ENCODE data around the gene ZCCHC14.

ZCCHC14 gene

GRCh38 chr16:87477209-87477981, 15.4 kb downstream of the ZCCHC14 start:
- DNase-seq (ENCODE audit: low read depth): peak; percentile 66

- DNase-seq (ENCODE audit: low read depth): no peak
Measured at GRCh38 chr16:87474566-87474996, 18.2 kb downstream of the ZCCHC14 start.

GRCh38 chr16:87474017-87474416, 18.8 kb downstream of the ZCCHC14 start:
- DNase-seq (ENCODE audit: low read depth): no peak

GRCh38 chr16:87472935-87473334, 19.9 kb downstream of the ZCCHC14 start:
- no peak for DNase-seq (ENCODE audit: low read depth)

GRCh38 chr16:87472142-87472778, 20.6 kb downstream of the ZCCHC14 start:
- no peak for DNase-seq (ENCODE audit: low read depth)

DNA sequence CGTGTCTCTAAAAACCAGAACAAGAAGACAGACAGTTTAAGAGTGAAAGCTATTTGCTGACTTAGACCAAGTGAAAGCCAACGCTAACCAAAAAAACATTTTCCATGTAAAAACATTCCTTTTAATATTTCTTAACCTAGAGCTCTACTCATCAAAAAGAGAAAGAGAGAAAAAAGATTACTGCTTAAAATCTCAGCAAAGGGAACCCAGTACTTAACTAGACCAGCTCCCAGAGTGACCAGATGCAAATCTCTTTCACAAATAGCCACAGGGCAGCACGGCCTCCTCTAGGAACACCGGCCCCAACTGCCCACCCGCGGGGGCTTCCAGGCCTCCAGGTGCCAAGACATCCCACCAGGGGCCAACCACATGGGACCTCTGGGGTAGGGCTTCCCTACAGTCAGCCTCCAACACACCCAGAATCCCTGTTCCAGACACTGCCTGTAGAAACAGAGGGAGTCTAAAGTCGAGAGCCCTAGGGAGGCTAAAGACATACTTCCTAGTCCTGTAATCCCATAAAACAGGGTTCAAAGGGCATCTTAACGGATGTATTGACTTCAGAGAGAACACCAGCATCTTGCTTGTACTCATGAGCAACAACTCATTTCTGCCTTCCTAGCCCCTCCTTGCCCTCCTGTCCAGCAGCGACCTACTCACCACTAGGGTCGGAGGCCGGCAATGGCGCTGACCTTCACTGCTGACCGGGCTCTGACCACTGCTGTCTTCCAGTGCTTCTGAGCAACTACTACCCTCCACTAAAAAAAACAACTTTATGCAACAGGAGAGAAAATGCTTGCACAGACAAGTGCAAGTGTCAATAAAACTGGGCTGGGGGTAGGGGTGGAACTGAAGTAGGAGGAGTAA, 21.3 kb downstream of the ZCCHC14 start:
- no peak for DNase-seq (ENCODE audit: low read depth)

- DNase-seq (ENCODE audit: low read depth): peak; percentile 26
Measured at GRCh38 chr16:87470332-87470731, 22.5 kb downstream of the ZCCHC14 start.

GRCh38 chr16:87469169-87469568, 23.7 kb downstream of the ZCCHC14 start:
- DNase-seq (ENCODE audit: low read depth): no peak

GRCh38 chr16:87468550-87468949, 24.3 kb downstream of the ZCCHC14 start:
- DNase-seq (ENCODE audit: low read depth): no peak

DNA sequence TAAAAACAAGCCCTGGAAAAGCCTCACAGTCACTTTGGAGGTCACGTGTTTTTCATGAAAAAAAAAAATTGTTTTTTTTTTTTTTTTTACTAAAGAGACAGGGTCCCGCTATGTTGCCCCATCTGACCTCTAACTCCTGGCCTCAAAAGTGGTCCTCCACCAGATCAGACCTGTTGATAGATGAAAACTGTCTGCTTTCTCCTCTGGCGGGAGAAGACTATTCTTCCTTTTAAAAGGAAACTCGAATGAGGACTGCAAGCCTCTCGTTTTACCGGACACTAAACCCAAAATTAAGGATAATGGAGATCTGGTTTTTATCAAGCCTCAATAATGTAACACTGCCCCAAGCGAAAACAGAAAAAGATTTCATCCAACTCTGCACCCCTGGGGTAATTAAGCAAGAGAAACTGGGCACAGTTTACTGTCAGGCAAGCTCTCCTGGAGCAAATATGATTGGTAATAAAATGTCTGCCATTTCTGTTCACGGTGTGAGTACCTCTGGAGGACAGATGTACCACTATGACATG, 25.8 kb downstream of the ZCCHC14 start:
- no peak for DNase-seq (ENCODE audit: low read depth)

DNA sequence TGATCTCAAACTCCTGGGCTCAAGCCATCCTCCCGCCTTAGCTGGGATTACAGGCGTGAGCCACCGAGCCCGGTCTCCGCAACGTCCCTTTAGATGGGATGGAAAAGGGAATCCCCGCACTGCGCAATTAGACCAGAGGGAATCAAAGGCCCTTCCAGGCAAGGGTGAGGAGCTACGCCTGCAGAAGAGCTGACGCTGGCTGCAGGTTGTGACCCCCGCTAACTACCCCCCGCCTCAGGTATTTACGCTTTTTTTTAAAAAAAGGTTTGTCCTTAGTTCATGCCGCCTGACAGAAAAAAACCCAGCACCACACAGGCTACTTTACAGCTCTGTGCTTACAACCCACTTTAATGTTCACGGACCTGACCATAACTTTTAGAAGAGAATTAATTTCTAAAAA, 26.9 kb downstream of the ZCCHC14 start:
- DNase-seq (ENCODE audit: low read depth): no peak

GRCh38 chr16:87465306-87465705, 27.5 kb downstream of the ZCCHC14 start:
- DNase-seq (ENCODE audit: low read depth): peak; percentile 83

- peak; percentile 92 for DNase-seq (ENCODE audit: low read depth)
Measured at GRCh38 chr16:87464691-87465300, 28.0 kb downstream of the ZCCHC14 start.

DNA sequence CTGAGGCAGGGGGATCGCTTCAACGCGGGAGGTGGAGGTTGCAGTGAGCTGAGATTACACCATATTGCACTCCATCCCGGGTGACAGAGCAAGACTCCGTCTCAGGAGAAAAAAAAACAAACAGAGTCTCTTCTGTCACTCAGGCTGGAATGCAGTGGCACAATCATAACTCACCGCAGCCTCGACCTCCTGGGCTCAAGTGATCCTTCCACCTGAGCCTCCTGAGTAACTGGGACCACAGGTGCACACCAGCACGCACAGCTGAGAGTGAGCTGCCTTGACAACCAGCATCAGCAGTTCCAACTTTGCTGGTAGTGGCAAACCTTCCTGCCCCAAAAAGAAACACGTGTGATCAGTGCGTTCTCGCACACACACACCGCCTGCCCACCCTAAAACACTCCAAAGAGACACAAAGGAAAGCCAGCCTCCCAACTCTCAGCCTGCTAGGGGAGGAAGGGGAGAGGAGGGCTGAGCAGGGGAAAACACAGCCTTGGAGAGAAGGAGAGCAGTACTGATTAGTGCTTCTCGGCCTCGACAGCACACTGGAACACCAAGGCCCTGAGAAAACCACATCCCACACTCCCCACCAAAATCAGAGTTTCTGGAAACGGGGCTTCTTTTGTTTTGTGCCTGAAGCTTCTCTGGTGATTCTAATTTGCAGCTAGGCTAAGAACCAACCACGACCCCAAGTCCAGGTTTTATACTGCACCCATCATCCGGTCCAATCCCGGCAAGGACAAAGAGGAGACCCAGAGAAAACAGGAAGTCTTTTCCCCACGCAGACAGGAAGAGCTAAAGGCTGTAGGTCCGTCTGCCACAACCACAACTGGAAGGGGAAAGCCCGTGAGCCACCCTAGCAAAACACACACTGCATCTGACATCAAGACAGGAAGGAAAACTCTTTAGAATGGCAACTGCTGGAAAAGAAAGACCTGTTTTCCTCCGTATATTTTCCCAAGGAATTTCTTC, 28.8 kb downstream of the ZCCHC14 start:
- DNase-seq (ENCODE audit: low read depth): peak; percentile 85

DNA sequence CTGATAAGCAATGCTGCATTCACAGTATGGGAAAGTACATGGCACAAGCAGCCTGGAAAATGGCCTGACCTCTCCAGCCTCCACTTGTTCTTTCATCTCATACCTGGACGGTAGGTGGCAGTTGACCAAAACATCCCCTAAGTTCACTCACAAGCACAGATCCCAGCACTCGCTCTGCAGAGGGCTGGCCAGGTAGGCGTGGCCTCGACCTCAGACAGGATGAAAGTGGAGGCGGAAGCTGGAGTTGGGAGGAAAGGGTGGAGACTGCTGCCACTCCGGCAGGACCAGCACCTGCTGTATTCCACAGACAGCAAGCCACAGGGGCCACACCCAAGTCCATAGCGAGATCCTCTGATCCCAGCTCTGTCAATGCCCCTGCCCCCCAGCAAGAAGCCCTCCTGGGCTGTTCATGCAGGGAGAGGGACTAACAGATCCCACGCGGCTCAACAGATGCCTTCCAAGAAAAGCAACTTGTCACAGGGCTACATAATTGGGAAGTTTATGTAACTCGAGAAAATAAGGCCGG, 31.3 kb downstream of the ZCCHC14 start:
- DNase-seq (ENCODE audit: low read depth): no peak

GRCh38 chr16:87460936-87461335, 31.9 kb downstream of the ZCCHC14 start:
- no peak for DNase-seq (ENCODE audit: low read depth)

GRCh38 chr16:87459833-87460232, 33.0 kb downstream of the ZCCHC14 start:
- no peak for DNase-seq (ENCODE audit: low read depth)

DNA sequence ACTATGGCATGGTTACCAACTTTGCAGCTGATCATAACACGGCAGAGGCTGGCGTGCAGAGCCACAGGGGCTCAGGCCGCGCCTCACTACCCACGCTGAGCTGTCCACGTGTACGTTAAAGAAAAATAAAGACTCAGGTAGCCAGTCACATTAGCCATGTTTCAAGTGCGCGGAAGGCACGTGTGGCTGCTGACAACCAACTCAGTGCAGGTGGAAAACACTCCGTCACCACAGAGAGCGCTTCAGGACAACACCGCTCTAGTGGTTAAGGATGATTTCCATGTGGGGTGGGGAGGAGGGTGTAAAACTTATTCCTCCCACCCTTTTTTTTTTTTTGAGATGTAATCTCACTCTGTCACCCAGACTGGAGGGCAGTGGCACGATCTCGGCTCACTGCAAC, 33.8 kb downstream of the ZCCHC14 start:
- DNase-seq (ENCODE audit: low read depth): no peak

GRCh38 chr16:87458424-87458915, 34.4 kb downstream of the ZCCHC14 start:
- peak; percentile 6 for DNase-seq (ENCODE audit: low read depth)

- DNase-seq (ENCODE audit: low read depth): peak; percentile 97
Measured at GRCh38 chr16:87457709-87458423, 35.0 kb downstream of the ZCCHC14 start.

Data from EH (cell line).